Mucosa of descending colon (tissue), 3 donors: ENCODE data around the gene MAD2L1. TPM values are rescaled to one million over a fixed set of nuclear protein-coding genes. Genes with fewer than 3 reads are reported as not detected.

ENCODE experiments used
- ATAC-seq: fragments of 200-7000 bp; cut with Tn5 transposase; one replicate; pipeline ENCODE4 v1.9.1; 2020; ENCODE audit warnings: mild to moderate bottlenecking, moderate library complexity
- DNase-seq, 3 donors: peaks; one replicate each; pipeline ENCODE4 v3.0.0-alpha.2; 2020
- H3K36me3 ChIP-seq: fragments of 200-600 bp; one replicate; pipeline ENCODE4 v1.8.0; 2021; ENCODE audit warnings: low read depth, mild to moderate bottlenecking
- H3K4me1 ChIP-seq: fragments of 200-600 bp; one replicate; pipeline ENCODE4 v1.8.0; 2021; ENCODE audit warnings: low read depth, mild to moderate bottlenecking
- H3K4me3 ChIP-seq: fragments of 200-600 bp; one replicate; pipeline ENCODE4 v1.8.0; 2021; ENCODE audit warnings: mild to moderate bottlenecking
- H3K9me3 ChIP-seq: fragments of 200-600 bp; one replicate; pipeline ENCODE4 v1.8.0; 2021; ENCODE audit warnings: mild to moderate bottlenecking
- intact Hi-C, 2 donors: fragments of 100-400 bp; cut with DNase I in 1 of 2; cut with micrococcal nuclease in 1 of 2; formaldehyde crosslinking; loops; one replicate each; pipeline versions ENCODE4 v1.11.0 to v1.11.1; 2022; cut with DNase I, micrococcal nuclease
- long read RNA-seq, 2 donors: library from polyadenylated mRNA; unstranded; transcript quantifications; one replicate each; pipeline ENCODE4 v2.0.0, GENCODE V29; 2019 to 2021
- total RNA-seq, 3 donors: library from RNA; stranded (reverse); fragmentation: NEBNext Ultra II Directional in 2 of 3; extraction: Animal tissue kit (Norgen Biotek cat#: 25700) in 2 of 3; gene quantifications; one replicate each; pipeline versions ENCODE4 v1.2.1 to v1.2.4, GENCODE V29; 2021 to 2023
- TF ChIP-seq, protein P1 (sequence below): fragments of 200-600 bp; IDR thresholded peaks from one replicate; pipeline ENCODE4 v1.8.0; 2022; ENCODE audit warnings: antibody characterized with exemption, mild to moderate bottlenecking
- donor health status: DM: no; HTN: no; CAD: no; lungs with moderate emphysema.
- donor health status: DM: no; HTN: no; CAD: no.
- donor health status: DM: no; HTN: yes; CAD: no.

The MAD2L1 gene
- total RNA-seq, result 10 to 100 TPM in 1 of 3 donors, 1 to 10 TPM in 2; 2.9 to 17.5 (median 3.0) TPM
- long read RNA-seq, donor 1, full-length matches to known transcripts, result 3 of 3 reads
- long read RNA-seq, donor 1, partial matches to known transcripts, result 0 of 3 reads
- long read RNA-seq, donor 1, other reads (novel, unspliced or antisense), result 0 of 3 reads
- long read RNA-seq, donor 2, full-length matches to known transcripts, result 13 of 14 reads
- long read RNA-seq, donor 2, partial matches to known transcripts, result 0 of 14 reads
- long read RNA-seq, donor 2, other reads (novel, unspliced or antisense), result 1 of 14 reads

DNA sequence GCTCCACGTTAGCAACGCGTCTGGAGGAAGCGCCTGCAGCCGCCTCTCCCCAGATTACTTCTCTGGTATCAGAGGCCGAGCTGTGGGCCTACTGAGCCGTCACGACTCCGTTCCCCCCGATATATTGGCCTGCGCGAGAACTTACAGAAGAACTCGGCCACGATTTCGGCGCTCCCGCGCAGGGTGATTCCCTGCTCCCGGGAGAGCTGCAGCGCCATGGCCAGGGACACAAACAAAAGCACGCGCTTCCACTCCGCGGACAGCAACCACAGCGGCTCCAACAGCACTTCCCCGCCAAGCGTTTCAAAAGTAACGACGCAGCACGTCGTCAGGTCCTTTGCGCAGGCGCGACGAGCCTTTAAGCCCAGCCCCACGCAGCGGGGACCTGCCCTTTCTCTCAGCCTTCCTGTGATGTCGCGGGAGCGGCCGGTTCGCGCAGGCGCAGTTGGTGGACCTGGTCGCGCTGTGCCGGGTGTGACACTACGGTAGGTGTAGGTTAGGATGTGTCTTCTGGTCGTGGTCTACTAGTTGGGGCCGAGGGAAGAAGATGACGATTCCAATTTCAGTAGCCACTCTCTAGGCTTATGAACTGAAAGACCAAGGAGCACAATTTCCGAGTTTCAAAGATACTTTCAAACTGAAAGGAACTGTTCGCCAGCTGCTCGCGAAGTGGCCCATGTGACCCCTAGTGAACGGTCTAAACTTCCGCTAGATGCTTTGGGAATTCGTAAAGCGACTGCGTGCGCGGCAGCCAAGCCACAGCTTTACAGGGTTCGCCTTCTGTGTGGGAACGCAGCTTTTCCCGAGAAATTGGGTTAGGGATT is at the start of gene MAD2L1:
Gene MAD2L1 (minus strand): TSS at position 332 of the 824 bp plus-strand sequence. CDS start 114 bp downstream, at position 218.
- intact Hi-C loops, result no loop called here
- DNase-seq (peak; percentile 99 to 100 (median 99)), ATAC-seq (peak; percentile 97)
- Histone ChIP-seq H3K9me3 (no peaks in the 10 kb centered on the region), H3K36me3 (no peaks in the 10 kb centered on the region), H3K4me3 (peak within 1 kb of the TSS; percentile 37), H3K4me1 (peaks cover 13% of the 10 kb centered on the region)
- TF ChIP-seq, protein P1, sequence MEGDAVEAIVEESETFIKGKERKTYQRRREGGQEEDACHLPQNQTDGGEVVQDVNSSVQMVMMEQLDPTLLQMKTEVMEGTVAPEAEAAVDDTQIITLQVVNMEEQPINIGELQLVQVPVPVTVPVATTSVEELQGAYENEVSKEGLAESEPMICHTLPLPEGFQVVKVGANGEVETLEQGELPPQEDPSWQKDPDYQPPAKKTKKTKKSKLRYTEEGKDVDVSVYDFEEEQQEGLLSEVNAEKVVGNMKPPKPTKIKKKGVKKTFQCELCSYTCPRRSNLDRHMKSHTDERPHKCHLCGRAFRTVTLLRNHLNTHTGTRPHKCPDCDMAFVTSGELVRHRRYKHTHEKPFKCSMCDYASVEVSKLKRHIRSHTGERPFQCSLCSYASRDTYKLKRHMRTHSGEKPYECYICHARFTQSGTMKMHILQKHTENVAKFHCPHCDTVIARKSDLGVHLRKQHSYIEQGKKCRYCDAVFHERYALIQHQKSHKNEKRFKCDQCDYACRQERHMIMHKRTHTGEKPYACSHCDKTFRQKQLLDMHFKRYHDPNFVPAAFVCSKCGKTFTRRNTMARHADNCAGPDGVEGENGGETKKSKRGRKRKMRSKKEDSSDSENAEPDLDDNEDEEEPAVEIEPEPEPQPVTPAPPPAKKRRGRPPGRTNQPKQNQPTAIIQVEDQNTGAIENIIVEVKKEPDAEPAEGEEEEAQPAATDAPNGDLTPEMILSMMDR, result no peak

DNA sequence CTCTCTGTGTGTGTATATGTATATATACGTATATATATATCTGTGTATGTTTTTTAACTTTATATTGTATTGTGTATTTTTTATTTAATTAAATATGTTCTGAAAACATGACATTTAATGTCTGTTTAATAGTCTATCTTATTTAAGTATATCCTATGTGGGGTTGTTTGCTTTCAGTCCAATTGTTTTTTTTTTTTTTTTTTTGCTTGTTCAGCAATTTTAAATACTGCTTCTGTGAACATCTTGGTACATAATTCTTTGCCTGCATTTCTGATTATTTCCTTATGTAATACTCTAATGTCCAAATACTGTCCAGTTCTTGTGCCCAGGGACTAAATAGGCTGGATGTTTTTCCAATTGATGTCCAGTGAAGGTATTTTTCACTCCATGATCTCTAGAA is 45.1 kb upstream of the MAD2L1 start:
- DNase-seq, result no peak
- no peaks in the 10 kb centered on the region for H3K9me3 ChIP-seq
- no peaks in the 10 kb centered on the region for H3K36me3 ChIP-seq
- H3K4me1 ChIP-seq, result no peaks in the 10 kb centered on the region
- TF ChIP-seq, protein P1, result no peak
- intact Hi-C loops, result no loop called here
- ATAC-seq, result no peak
- H3K4me3 ChIP-seq, result no peak overlapping the region

DNA sequence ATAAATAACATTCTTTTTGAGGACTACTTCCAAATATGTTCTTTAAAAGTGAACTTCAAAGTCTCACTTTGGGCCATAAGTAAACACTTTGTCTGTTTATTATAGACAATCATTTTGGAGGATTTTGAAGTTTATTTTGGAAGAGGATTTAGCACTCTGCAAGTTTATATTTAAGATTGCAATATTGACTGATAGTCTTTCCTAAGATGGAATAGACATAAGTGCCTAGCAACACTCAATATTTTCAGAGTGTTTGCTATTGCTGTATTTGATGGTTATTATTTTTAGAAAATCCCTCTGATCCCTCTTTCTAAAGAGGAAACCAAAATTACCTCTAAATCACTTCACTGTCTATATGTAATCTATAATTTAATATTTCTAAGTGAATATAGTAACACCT is 42.8 kb upstream of the MAD2L1 start:
- intact Hi-C loops, result no loop called here
- TF ChIP-seq, protein P1, result no peak
- no peaks in the 10 kb centered on the region for H3K4me1 ChIP-seq
- H3K4me3 ChIP-seq, result no peak overlapping the region
- DNase-seq (no peak), ATAC-seq (no peak)
- H3K36me3 ChIP-seq, result no peaks in the 10 kb centered on the region
- no peaks in the 10 kb centered on the region for H3K9me3 ChIP-seq

DNA sequence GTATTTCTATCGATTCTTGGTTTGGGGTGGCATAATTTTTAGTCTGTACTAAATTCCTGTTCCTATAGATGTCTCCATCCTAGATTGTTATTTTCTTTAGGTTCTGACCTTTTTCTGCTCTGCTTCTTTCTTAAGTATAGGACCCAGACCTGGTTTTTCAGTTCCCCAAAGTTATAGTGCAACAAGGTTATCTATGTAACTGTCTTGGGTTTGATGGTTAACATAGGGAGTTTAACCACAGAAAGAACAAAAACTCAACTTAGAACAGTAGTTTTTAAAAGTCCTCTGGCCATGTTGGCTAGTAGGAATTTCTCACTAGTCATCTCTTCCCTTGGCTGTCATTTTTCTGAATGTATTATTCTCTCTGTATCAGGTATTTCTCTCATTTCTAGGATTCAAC is 38.8 kb upstream of the MAD2L1 start:
- Histone ChIP-seq H3K36me3 (no peaks in the 10 kb centered on the region), H3K4me3 (no peak overlapping the region), H3K9me3 (no peaks in the 10 kb centered on the region), H3K4me1 (no peaks in the 10 kb centered on the region)
- intact Hi-C loops, result no loop called here
- TF ChIP-seq, protein P1, result no peak
- no peak for ATAC-seq
- DNase-seq, result no peak

DNA sequence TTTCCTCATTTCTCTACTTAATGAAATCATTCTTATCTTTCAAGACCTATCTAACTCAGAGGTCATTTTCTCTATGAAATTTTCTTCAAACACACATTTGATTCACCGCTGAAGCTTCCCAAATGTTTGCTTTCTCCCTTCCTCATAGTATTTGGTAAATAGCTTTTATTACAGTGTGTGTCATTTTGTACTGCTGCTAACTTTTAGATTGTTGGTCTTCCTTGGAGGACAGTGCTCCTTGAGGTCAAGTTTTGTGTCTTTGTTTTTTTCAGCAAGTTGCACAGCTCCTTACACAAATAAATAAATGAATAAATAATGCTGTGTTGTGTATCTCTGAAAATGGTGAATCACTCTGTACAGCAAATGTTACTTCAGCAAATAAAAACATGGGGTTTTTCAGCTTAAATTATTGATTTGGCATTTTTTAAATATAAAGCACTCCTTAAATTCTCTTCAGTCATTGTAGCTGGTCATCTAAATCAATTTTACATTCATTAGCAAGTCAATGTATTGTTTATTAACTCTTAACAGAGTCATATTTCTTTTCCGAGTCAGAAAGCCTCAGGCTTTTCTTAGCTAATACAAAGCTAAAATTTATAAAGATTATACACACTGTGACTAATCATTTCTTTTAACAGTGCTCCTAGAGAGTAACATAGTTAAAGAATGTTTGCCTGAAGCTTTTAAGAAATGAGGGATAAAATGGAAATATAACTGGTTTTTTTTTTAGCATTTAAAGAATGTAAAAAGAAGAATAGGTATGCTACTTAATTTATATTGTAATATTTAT is 30.1 kb upstream of the MAD2L1 start:
- Histone ChIP-seq H3K9me3 (no peaks in the 10 kb centered on the region), H3K4me1 (no peaks in the 10 kb centered on the region), H3K36me3 (no peaks in the 10 kb centered on the region), H3K4me3 (no peak overlapping the region)
- DNase-seq (no peak), ATAC-seq (no peak)
- intact Hi-C loops, result no loop called here
- TF ChIP-seq, protein P1, result no peak
